ENCODE measurements around the gene PDXK.

Gene PDXK

GRCh38 chr21:43783098-43783700 lies 64.3 kb downstream of the PDXK start:
- no peak for DNase-seq (ENCODE audit: low spot score)

DNA sequence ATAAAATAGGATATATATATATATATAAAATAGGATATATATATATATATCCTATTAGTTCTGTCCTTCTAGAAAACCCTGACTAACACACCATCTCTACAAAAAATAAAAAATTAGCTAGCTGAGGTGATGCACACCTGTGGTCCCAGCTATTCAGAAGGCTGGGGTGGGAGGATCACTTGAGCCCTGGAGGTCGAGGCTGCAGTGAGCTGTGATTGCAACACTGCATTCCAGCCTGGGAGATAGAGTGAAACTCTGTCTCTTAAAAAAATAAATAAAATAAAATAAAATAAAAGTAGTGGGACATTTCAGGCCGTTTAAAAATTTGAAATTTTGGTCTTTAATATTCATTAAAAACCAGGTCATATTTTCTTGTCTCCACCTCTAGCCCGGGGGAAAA lies 66.2 kb downstream of the PDXK start:
- no peak for DNase-seq (ENCODE audit: low spot score)

DNA sequence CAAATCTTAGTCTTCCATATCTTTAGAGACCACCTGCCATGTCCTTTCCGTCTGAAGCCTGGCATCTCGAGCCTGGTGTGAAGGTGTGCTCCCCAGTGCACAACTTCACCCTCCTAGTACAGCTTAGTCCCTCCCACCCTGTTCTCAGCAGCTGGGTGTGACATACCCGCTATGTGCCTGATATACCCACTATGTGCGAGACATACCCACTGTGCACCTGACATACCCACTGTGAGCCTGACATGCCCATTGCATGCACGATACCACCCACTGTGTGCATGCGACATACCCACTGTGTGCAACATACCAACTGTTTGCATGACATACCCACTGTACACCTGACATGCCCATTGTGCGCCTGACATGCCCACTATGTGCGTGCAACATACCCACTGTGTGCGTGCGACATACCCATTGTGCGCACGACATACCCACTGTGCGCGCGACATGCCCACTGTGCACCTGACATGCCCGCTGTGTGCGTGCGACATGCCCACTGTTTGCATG lies 67.4 kb downstream of the PDXK start:
- DNase-seq (ENCODE audit: low spot score): no peak

DNA sequence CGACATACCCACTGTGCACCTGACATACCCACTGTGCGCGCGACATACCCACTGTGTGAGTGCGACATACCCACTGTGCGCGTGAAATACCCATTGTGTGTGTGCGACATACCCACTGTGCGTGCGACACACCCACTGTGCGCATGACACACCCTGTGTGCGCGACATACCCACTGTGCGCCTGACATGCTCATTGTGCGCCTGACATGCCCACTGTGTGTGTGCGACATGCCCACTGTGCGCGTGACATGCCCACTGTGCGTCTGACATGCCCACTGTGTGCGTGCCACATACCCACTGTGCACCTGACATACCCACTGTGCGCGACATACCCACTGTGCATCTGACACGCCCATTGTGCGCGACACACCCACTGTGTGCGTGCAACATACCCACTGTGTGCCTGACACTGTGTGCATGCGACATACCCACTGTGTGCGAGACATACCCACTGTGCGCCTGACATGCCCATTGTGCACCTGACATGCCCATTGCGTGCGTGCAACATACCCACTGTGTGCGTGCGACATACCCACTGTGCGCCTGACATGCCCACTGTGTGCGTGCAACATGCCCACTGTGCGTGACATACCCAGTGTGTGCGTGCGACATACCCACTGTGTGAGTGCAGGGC lies 68.0 kb downstream of the PDXK start:
- DNase-seq (ENCODE audit: low spot score): no peak

DNA sequence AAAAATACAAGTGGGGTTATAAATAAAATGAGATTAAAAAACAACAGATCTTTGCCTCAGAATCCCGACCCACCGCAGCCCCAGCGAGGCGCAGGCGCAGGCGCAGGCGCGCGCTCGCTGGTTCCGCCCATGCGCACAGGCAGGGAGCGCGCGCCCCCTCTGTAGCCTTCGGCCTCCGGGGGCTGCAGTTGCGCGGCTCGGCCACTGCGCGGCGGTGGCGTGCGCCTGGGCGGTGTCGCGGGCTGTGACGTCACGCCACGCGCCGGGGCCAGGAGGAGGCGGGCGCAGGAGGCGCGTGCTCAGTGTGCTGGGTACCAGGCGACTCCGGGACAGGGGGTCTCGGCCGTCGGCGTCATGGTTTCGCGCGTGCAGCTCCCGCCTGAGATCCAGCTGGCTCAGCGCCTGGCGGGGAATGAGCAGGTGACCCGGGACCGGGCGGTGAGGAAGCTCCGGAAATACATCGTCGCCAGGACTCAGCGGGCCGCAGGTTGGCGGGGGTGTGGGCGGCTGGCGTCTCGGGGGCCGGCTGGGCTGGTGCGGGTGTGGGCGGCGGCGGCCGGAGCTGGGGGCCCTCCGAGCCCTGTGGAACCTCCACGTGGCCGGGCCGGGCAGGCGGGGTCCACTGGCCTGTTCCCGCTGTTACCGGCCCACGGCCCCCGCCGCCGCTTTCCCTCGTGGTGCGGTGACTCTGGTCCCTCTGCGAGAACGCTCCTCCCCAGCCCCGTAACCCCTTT lies 70.5 kb downstream of the PDXK start, which contains the start of gene RRP1:
Gene RRP1 (plus strand): TSS at position 302 of the 734 bp plus-strand sequence. CDS start 53 bp downstream, at position 355.
- peak; percentile 99 for DNase-seq (ENCODE audit: low spot score)

DNA sequence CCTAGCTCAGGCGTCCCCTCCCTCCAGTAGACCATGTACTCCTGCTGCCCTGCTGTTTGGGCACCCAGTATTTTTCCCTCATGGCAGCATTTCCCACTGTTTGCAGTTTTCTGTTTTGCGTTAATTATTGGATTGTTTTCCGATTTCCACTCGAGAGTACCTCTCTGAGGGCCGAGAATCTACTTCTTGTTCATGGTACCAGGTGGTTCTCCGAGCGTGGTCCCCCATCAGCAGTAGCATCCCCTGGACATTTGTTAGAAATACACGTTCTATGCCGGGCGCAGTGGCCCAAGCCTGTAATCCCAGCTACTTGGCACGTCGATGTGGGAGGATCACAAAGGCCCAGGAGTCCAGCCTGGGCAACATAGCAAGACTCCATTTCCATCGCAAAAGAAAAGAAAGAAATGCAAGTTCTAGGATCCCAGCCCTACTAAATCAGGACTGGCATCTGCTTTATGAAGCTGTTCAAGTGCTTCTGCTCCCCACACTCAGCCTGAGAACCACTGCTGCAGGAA lies 71.1 kb downstream of the PDXK start:
- DNase-seq (ENCODE audit: low spot score): no peak

- DNase-seq (ENCODE audit: low spot score): no peak
Observed at GRCh38 chr21:43792406-43792805, 73.5 kb downstream of the PDXK start.

DNA sequence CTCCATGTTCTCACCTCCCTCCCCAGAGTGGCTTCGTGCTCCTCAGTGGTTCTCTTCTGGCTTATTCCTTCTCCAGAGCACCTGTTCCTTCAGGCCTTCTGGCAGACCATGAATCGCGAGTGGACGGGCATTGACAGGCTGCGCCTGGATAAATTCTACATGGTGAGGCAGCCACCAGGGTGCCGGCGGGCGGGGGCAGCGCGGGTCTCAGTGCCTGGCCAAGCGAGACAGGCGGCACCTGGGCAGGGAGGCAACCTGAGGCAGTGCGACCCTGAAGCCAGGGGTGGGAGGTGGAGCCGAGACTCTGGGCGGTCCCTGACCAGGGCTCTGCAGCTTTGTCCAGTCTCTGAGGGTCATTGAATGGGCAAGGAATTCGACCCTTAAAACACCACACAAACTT lies 74.3 kb downstream of the PDXK start:
- no peak for DNase-seq (ENCODE audit: low spot score)

DNA sequence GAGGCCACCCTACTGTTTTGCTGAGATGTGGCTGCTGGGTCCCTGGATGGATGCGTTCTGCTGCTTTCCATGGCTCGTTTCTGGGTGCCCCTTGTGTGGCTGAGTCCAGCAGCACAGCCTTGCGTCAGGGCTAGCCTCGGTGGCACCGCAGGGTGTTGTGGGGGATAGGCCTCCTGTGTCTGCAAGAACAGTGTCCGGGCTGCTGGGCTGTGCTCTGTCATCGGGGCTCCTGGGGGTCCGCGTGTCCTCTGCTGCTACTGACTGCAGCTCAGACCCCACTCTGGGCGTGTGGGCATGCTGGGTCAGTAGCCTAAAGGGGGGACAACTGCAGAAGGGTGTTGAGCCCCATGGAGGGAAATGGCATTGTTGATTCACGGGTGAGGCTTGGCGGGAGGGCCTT lies 75.4 kb downstream of the PDXK start:
- DNase-seq (ENCODE audit: low spot score): no peak

DNA sequence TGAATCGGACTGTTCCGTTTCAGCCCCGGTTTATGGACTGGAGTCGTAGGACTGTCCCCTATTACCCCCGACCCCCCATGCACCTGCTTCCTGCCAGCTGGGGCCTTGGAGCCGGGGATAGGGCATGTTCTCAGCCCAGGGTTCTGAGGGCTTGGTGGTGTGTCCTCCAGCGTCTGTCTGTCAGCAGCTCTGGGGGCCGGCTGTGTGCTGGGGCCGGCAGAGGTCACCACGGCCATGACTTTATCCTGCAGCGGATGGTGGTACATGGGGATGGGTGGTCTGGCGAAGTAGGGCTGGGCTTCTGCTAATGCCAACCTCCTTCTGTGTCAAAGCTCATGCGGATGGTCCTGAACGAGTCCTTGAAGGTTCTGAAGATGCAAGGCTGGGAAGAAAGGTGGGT lies 75.9 kb downstream of the PDXK start:
- DNase-seq (ENCODE audit: low spot score): no peak

GRCh38 chr21:43797415-43797814 lies 78.5 kb downstream of the PDXK start:
- no peak for DNase-seq (ENCODE audit: low spot score)

DNA sequence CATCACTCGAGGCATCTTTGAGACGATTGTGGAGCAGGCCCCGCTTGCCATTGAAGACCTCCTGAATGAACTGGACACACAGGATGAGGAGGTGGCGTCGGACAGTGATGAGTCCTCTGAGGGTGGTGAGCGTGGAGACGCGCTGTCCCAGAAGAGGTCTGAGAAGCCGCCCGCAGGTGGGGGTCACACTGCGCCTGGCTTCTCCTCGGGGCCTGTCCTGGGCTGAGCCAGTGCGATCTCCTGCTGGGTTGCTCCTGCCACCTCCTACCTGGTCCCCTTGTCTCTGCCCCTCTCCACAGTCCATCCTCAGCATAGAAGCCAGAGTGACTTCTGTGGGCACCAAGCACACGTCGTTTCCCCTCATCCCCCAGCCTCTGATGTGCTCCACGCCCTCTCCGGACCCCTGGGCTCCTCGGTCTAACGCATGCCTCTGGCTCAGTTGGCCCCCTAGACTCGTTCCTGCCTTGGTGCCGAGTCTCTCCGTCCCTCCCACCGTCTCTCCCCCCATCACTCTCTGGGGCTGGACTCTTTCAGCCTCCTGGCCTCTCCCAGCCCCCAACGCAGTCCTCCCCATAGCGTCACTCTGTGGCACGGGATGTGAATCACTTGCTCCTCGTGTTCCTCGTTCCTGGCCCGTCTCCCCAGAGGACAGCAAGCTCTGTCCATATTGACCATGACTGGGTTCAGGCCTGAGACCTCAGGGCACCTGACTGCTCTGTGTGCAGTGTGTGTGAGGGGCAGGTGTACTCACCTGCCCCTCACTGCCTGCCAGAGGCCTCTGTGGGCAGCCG lies 79.2 kb downstream of the PDXK start:
- no peak for DNase-seq (ENCODE audit: low spot score)

GRCh38 chr21:43799301-43799840 lies 80.4 kb downstream of the PDXK start:
- no peak for DNase-seq (ENCODE audit: low spot score)

GRCh38 chr21:43800124-43800523 lies 81.2 kb downstream of the PDXK start:
- no peak for DNase-seq (ENCODE audit: low spot score)

- no peak for DNase-seq (ENCODE audit: low spot score)
Observed at GRCh38 chr21:43800566-43800965, 81.6 kb downstream of the PDXK start.

DNA sequence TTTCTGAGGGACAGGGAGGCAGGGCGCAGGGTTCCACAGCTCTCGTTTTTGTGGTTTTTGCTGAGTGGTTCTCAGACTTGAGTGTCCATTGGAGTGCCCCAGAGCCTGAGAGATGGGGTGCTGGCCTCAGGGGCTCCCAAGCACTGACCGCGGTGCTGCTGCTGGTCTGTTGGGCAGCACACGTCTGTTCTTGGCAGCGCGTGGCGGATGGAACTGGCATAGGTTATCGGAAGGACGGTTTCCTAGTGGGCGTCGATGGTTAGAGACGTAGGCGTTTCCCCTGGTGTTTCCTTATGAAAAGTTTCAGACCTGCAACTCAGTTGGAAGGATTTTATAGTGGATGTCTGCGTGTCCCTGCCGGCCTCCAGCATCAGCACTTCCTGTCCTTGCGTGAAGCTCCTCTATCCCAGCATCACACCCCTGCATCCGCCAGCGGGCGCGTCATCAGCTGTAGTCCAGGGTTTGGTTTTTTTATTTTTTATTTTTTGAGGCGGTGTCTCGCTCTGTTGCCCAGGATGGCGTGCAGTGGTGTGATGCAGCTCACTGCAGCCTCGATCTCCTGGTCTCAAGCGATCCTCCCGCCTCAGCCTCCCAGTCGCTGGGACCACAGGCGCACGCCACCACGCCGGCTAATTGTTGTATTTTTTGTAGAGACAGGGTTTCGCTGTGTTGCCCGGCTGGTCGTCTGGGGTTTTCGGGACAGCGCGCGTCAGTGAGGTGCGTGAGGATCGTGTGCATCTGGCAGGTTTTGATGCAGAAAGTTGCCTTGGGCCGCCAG lies 82.3 kb downstream of the PDXK start:
- no peak for DNase-seq (ENCODE audit: low spot score)

- DNase-seq (ENCODE audit: low spot score): no peak
Observed at GRCh38 chr21:43802713-43803313, 83.9 kb downstream of the PDXK start.

GRCh38 chr21:43803558-43804300 lies 84.8 kb downstream of the PDXK start:
- no peak for DNase-seq (ENCODE audit: low spot score)

DNA sequence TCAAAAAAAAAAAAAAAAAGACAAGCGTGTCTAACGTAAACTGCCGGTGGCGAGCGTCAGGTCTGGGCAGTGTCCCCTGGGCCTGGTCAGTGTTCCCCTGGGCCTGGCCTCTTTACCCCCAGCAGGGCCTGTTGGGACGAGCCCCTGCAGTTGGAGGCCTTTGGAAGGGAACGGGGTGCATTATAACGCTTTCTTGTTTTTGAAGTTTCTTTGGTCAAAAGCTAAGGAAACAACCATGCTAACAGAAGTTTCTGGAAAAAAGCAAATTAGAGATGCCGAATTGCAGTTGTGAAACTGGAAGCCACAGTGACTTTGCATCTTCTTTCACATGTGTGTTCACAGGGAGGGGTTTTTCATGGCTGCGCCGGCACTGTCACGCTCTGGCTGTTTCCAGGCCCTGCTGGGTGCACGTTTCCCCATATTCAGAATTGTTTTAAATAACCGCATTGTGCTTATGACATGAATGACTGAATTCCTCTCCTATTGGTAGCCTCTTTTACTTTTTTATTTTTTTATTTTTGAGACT lies 86.4 kb downstream of the PDXK start:
- DNase-seq (ENCODE audit: low spot score): no peak

Measured in hepatic stellate cell (primary cell).